Fibroblast of pulmonary artery (primary cell): ENCODE results near the gene POFUT2.
A peak's percentile ranks its signal among the peaks of the same experiment; 100 is the strongest.

Source experiments
- DNase-seq: peaks from one replicate; pipeline ENCODE4 v3.0.0-alpha.2; 2010; ENCODE audit warnings: low read depth
- H3K4me3 ChIP-seq: replicated peaks from 2 replicates; pipeline ENCODE4 v1.5.1; 2011; ENCODE audit warnings: low read depth, mild to moderate bottlenecking, control low read depth, low read length, moderate library complexity
- CTCF ChIP-seq: IDR thresholded peaks from 2 replicates; pipeline ENCODE4 v1.5.1; 2011; ENCODE audit warnings: mild to moderate bottlenecking, control low read depth, low read length, inconsistent platforms; ENCODE audit errors: missing control alignments

Gene POFUT2

GRCh38 chr21:45248893-45249381 is 38.8 kb downstream of the POFUT2 start:
- peak overlapping the region; percentile 36 for H3K4me3 ChIP-seq
- DNase-seq = peak; percentile 36

GRCh38 chr21:45248301-45248892 is 39.3 kb downstream of the POFUT2 start:
- DNase-seq = no peak
- H3K4me3 ChIP-seq = peak overlapping the region; percentile 36
- no peak for TF ChIP-seq CTCF

More at GRCh38 chr21:45248893-45249381, 38.8 kb downstream of the POFUT2 start:
- TF ChIP-seq CTCF = no peak

GRCh38 chr21:45246386-45247320 is 41.0 kb downstream of the POFUT2 start:
- TF ChIP-seq CTCF = no peak
- no peak overlapping the region for H3K4me3 ChIP-seq
- DNase-seq = no peak

GRCh38 chr21:45244799-45245340 is 42.8 kb downstream of the POFUT2 start:
- DNase-seq = no peak
- no peak for TF ChIP-seq CTCF
- no peak overlapping the region for H3K4me3 ChIP-seq

- no peak overlapping the region for H3K4me3 ChIP-seq
- DNase-seq = no peak
- TF ChIP-seq CTCF = no peak
Measured at GRCh38 chr21:45243603-45244002, 44.1 kb downstream of the POFUT2 start.

- no peak for DNase-seq
- no peak overlapping the region for H3K4me3 ChIP-seq
- no peak for TF ChIP-seq CTCF
Measured at GRCh38 chr21:45241357-45241756, 46.3 kb downstream of the POFUT2 start.
